SU-DHL-6 (cell line): Measurements from ENCODE around the gene RANBP9.

Experiments
- EZH2phosphoT487 ChIP-seq: fragments of 200-600 bp; sonication (generic), shearing (Covaris generic); conservative IDR thresholded peaks from 2 replicates; pipeline ENCODE4 v1.6.1; 2018; ENCODE audit warnings: mild to moderate bottlenecking, antibody characterized with exemption, low read length, moderate library complexity, mixed read lengths
- TF ChIP-seq, protein P1 (sequence below): fragments of 200-600 bp; sonication (generic); IDR thresholded peaks from one replicate; pipeline ENCODE4 v1.5.1; 2017; ENCODE audit warnings: antibody characterized with exemption, mild to moderate bottlenecking, low read length, moderate library complexity; ENCODE audit not compliant: insufficient read depth, poor library complexity, severe bottlenecking

DNA sequence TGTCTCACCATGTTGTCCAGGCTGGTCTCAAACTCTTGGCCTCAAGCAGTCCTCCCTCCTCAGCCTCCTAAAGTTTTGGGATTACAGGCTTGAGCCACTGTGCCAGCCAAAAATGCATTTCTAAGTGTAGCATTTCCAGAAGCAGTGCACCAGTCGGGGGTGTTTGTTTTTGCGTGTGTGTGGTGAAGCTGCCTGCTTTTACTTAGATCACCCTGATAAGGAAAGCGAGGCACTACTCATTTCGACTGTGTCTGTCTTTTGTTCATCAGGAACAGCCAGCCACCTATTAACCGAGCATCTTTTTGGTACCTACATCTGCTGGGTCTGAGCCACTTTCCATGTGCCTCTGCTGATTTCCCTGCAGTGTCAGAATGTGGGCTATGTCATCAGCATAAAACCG lies 118.5 kb downstream of the RANBP9 start:
- TF ChIP-seq, protein P1, sequence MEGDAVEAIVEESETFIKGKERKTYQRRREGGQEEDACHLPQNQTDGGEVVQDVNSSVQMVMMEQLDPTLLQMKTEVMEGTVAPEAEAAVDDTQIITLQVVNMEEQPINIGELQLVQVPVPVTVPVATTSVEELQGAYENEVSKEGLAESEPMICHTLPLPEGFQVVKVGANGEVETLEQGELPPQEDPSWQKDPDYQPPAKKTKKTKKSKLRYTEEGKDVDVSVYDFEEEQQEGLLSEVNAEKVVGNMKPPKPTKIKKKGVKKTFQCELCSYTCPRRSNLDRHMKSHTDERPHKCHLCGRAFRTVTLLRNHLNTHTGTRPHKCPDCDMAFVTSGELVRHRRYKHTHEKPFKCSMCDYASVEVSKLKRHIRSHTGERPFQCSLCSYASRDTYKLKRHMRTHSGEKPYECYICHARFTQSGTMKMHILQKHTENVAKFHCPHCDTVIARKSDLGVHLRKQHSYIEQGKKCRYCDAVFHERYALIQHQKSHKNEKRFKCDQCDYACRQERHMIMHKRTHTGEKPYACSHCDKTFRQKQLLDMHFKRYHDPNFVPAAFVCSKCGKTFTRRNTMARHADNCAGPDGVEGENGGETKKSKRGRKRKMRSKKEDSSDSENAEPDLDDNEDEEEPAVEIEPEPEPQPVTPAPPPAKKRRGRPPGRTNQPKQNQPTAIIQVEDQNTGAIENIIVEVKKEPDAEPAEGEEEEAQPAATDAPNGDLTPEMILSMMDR: no peak
- no peak for TF ChIP-seq EZH2phosphoT487
